Chondrocyte (in vitro differentiated cells): ENCODE results near the gene DGKH. TPM values are rescaled to one million over a fixed set of nuclear protein-coding genes. Genes with fewer than 3 reads are reported as not detected.
"Not testable (repeated sequence)": the region's sequence is repeated elsewhere in the genome, so short reads cannot be mapped to it uniquely, and the experiment has no call there.

Experiments used
- DNase-seq: peaks from one replicate; pipeline ENCODE4 v3.0.0; 2021; ENCODE audit warnings: mixed read lengths, low spot score
- H3K27ac Mint-ChIP-seq: one replicate; pipeline ENCODE4 v1.8.0; 2021; ENCODE audit warnings: mild to moderate bottlenecking, moderate library complexity, mixed read lengths; ENCODE audit not compliant: unreplicated experiment
- H3K27me3 Mint-ChIP-seq: 2 replicates; pipeline ENCODE4 v1.8.0; 2021; ENCODE audit warnings: low read depth, mixed read lengths
- H3K36me3 Mint-ChIP-seq: 2 replicates; pipeline ENCODE4 v1.8.0; 2021; ENCODE audit warnings: low read depth, mixed read lengths
- H3K4me1 Mint-ChIP-seq: 2 replicates; pipeline ENCODE4 v1.8.0; 2021; ENCODE audit warnings: low read depth, mild to moderate bottlenecking, mixed read lengths
- H3K4me3 Mint-ChIP-seq: one replicate; pipeline ENCODE4 v1.8.0; 2021; ENCODE audit warnings: mild to moderate bottlenecking, moderate library complexity, mixed read lengths; ENCODE audit not compliant: unreplicated experiment
- H3K9me3 Mint-ChIP-seq: 2 replicates; pipeline ENCODE4 v1.8.0; 2021; ENCODE audit warnings: low read depth, mixed read lengths
- CTCF ChIP-seq: fragments of 200-600 bp; sonication (generic); IDR thresholded peaks from 2 replicates; pipeline ENCODE4 v1.5.0; 2021; ENCODE audit warnings: antibody characterized with exemption, mild to moderate bottlenecking, moderate library complexity
- total RNA-seq: library from RNA; stranded (reverse); gene quantifications from 3 replicates; pipeline ENCODE4 v1.2.1, GENCODE V29; 2021

Gene DGKH
- total RNA-seq, 1 donor from 2014 or later = 14.7 TPM

- Mint-ChIP-seq H3K27me3 (no peaks in the 10 kb centered on the region), H3K36me3 (peaks cover 25% of the 10 kb centered on the region), H3K4me1 (no peaks in the 10 kb centered on the region), H3K4me3 (no peak overlapping the region), H3K9me3 (peaks cover 2% of the 10 kb centered on the region), H3K27ac (no peak overlapping the region)
- DNase-seq = no peak
- no peak for TF ChIP-seq CTCF
Measured at GRCh38 chr13:42221121-42221765, 172.8 kb downstream of the DGKH start.

- Mint-ChIP-seq H3K4me1 (peaks cover 8% of the 10 kb centered on the region), H3K27ac (no peak overlapping the region), H3K27me3 (no peaks in the 10 kb centered on the region), H3K4me3 (no peak overlapping the region), H3K36me3 (peaks cover 29% of the 10 kb centered on the region), H3K9me3 (peaks cover 2% of the 10 kb centered on the region)
- no peak for DNase-seq
- no peak for TF ChIP-seq CTCF
Measured at GRCh38 chr13:42223681-42224080, 175.2 kb downstream of the DGKH start.

- Mint-ChIP-seq H3K4me1 (peaks cover 14% of the 10 kb centered on the region), H3K36me3 (peaks cover 30% of the 10 kb centered on the region), H3K27ac (no peak overlapping the region), H3K4me3 (no peak overlapping the region), H3K9me3 (peaks cover 2% of the 10 kb centered on the region), H3K27me3 (no peaks in the 10 kb centered on the region)
- no peak for TF ChIP-seq CTCF
- no peak for DNase-seq
Measured at GRCh38 chr13:42225051-42225450, 176.6 kb downstream of the DGKH start.

GRCh38 chr13:42226759-42227158 is 178.3 kb downstream of the DGKH start:
- peaks cover 14% of the 10 kb centered on the region for H3K4me1 Mint-ChIP-seq
- DNase-seq = not testable (repeated sequence)

GRCh38 chr13:42228527-42228926 is 180.1 kb downstream of the DGKH start:
- peaks cover 14% of the 10 kb centered on the region for H3K4me1 Mint-ChIP-seq
- H3K27ac Mint-ChIP-seq = peak overlapping the region; percentile 6
- H3K9me3 Mint-ChIP-seq = peaks cover 2% of the 10 kb centered on the region
- peaks cover 27% of the 10 kb centered on the region for H3K36me3 Mint-ChIP-seq
- no peak for DNase-seq
- no peak overlapping the region for H3K4me3 Mint-ChIP-seq
- no peak for TF ChIP-seq CTCF
- no peaks in the 10 kb centered on the region for H3K27me3 Mint-ChIP-seq

More at GRCh38 chr13:42226759-42227158, 178.3 kb downstream of the DGKH start:
- H3K27ac Mint-ChIP-seq, H3K27me3 Mint-ChIP-seq, H3K9me3 Mint-ChIP-seq, H3K4me3 Mint-ChIP-seq: not testable (repeated sequence)
- H3K36me3 Mint-ChIP-seq = peaks cover 27% of the 10 kb centered on the region

GRCh38 chr13:42229287-42229686 is 180.8 kb downstream of the DGKH start:
- H3K27ac Mint-ChIP-seq = no peak overlapping the region
- peaks cover 2% of the 10 kb centered on the region for H3K9me3 Mint-ChIP-seq
- peaks cover 14% of the 10 kb centered on the region for H3K4me1 Mint-ChIP-seq
- no peak for TF ChIP-seq CTCF
- DNase-seq = no peak
- no peak overlapping the region for H3K4me3 Mint-ChIP-seq
- no peaks in the 10 kb centered on the region for H3K27me3 Mint-ChIP-seq
- peaks cover 23% of the 10 kb centered on the region for H3K36me3 Mint-ChIP-seq
